SHP77 (cell line): ENCODE measurements around the gene GRM3.

Experiments used
- DNase-seq, 2 experiments: peaks; one replicate each; lab custom pipeline; 2025; lab: John Stamatoyannopoulos, UW

The GRM3 gene

GRCh38 chr7:86786376-86786775 is 142.7 kb downstream of the GRM3 start:
- DNase-seq: no peak

- no peak for DNase-seq
Observed at GRCh38 chr7:86788948-86789347, 145.2 kb downstream of the GRM3 start.

GRCh38 chr7:86790383-86790782 is 146.7 kb downstream of the GRM3 start:
- DNase-seq: no peak

GRCh38 chr7:86792260-86792659 is 148.6 kb downstream of the GRM3 start:
- DNase-seq: no peak

- DNase-seq: no peak
Observed at GRCh38 chr7:86793136-86793535, 149.4 kb downstream of the GRM3 start.

GRCh38 chr7:86814661-86815379 is 171.1 kb downstream of the GRM3 start:
- DNase-seq: peak in 1 of 2 experiments; percentile 28

GRCh38 chr7:86815556-86815955 is 171.8 kb downstream of the GRM3 start:
- DNase-seq: no peak

- no peak for DNase-seq
Observed at GRCh38 chr7:86818903-86819302, 175.2 kb downstream of the GRM3 start.

- no peak for DNase-seq
Observed at GRCh38 chr7:86823769-86824168, 180.1 kb downstream of the GRM3 start.

GRCh38 chr7:86825264-86825663 is 181.6 kb downstream of the GRM3 start:
- DNase-seq: no peak

- DNase-seq: no peak
Observed at GRCh38 chr7:86826948-86827347, 183.2 kb downstream of the GRM3 start.

GRCh38 chr7:86833360-86833759 is 189.7 kb downstream of the GRM3 start:
- no peak for DNase-seq

- no peak for DNase-seq
Observed at GRCh38 chr7:86837235-86837634, 193.5 kb downstream of the GRM3 start.

GRCh38 chr7:86844608-86845007 is 200.9 kb downstream of the GRM3 start:
- DNase-seq: no peak

GRCh38 chr7:86846494-86847190 is 202.9 kb downstream of the GRM3 start:
- peak; percentile 83 to 87 for DNase-seq

- no peak for DNase-seq
Observed at GRCh38 chr7:86848226-86848625, 204.5 kb downstream of the GRM3 start.

GRCh38 chr7:86851566-86851965 is 207.9 kb downstream of the GRM3 start:
- no peak for DNase-seq

GRCh38 chr7:86863452-86863851 is 219.7 kb downstream of the GRM3 start:
- no peak for DNase-seq

GRCh38 chr7:86867163-86867762 is 223.6 kb downstream of the GRM3 start:
- DNase-seq: no peak

GRCh38 chr7:86876146-86876545 is 232.4 kb downstream of the GRM3 start:
- no peak for DNase-seq

GRCh38 chr7:86884152-86884551 is 240.4 kb downstream of the GRM3 start:
- DNase-seq: no peak

- DNase-seq: no peak
Observed at GRCh38 chr7:86889501-86889900, 245.8 kb downstream of the GRM3 start.

- DNase-seq: no peak
Observed at GRCh38 chr7:86898171-86898570, 254.5 kb downstream of the GRM3 start.
